PC-3 (cell line): ENCODE results near the gene KDM5B. TPM values are rescaled to one million over a fixed set of nuclear protein-coding genes. Genes with fewer than 3 reads are reported as not detected.

Source experiments
- ATAC-seq: fragments of 200-7000 bp; cut with Tn5 transposase; 2 replicates; pipeline ENCODE4 v1.9.1; 2020; ENCODE audit warnings: mild to moderate bottlenecking, moderate library complexity
- BruUV-seq: library from RNA; stranded (reverse); fragments of 400-500 nt; replicated peaks from 2 replicates; lab custom pipeline; 2021; lab: Mats Ljungman, UMichigan
- CTCF ChIA-PET: fragments of 300-600 bp; sonication (Branson Sonifier 250); formaldehyde crosslinking; loops from one replicate; lab custom pipeline; 2022; ENCODE audit warnings: antibody characterized with exemption; lab: Charles Lee
- POLR2A ChIA-PET: fragments of 300-600 bp; sonication (Branson Sonifier 250); formaldehyde crosslinking; loops from one replicate; lab custom pipeline; 2022; ENCODE audit warnings: antibody characterized with exemption; ENCODE audit not compliant: unreplicated experiment; lab: Charles Lee
- DNase-seq: peaks from one replicate; pipeline ENCODE4 v3.0.0-alpha.2; 2015
- H2AFZ ChIP-seq: fragments of 300-600 bp; sonication (generic); 2 replicates; pipeline ENCODE4 v1.6.0; 2016; ENCODE audit warnings: antibody characterized with exemption, low read length
- H3F3A ChIP-seq: fragments of 300-600 bp; sonication (generic); one replicate; pipeline ENCODE4 v1.6.0; 2017; ENCODE audit warnings: antibody characterized with exemption, low read length, control low read depth, mild to moderate bottlenecking; ENCODE audit not compliant: unreplicated experiment
- H3K27ac ChIP-seq: fragments of 300-600 bp; sonication (generic); 2 replicates; pipeline ENCODE4 v1.5.1; 2016; ENCODE audit warnings: mild to moderate bottlenecking, low read length
- H3K27me3 ChIP-seq: fragments of 300-600 bp; sonication (generic); 2 replicates; pipeline ENCODE4 v1.6.1; 2016; ENCODE audit warnings: low read length, mixed read lengths
- H3K36me3 ChIP-seq: fragments of 300-600 bp; sonication (generic); 2 replicates; pipeline ENCODE4 v1.6.1; 2016; ENCODE audit warnings: low read depth, mixed run types, low read length, mixed read lengths
- H3K4me1 ChIP-seq: fragments of 300-600 bp; sonication (generic); 2 replicates; pipeline ENCODE4 v1.5.1; 2016; ENCODE audit warnings: low read length; ENCODE audit not compliant: insufficient read depth
- H3K4me2 ChIP-seq: fragments of 300-600 bp; sonication (generic); 2 replicates; pipeline ENCODE4 v1.6.0; 2016; ENCODE audit warnings: low read length
- H3K4me3 ChIP-seq: fragments of 300-600 bp; sonication (generic); 2 replicates; pipeline ENCODE4 v1.5.1; 2016; ENCODE audit warnings: mild to moderate bottlenecking, low read length, mixed read lengths
- H3K79me2 ChIP-seq: fragments of 300-600 bp; sonication (generic); 2 replicates; pipeline ENCODE4 v1.6.1; 2017; ENCODE audit warnings: low read length, mixed read lengths
- H3K9ac ChIP-seq: fragments of 300-600 bp; sonication (generic); 2 replicates; pipeline ENCODE4 v1.6.0; 2016; ENCODE audit warnings: mild to moderate bottlenecking, low read length
- H3K9me2 ChIP-seq: fragments of 300-600 bp; sonication (generic); replicated peaks from 2 replicates; pipeline ENCODE4 v1.6.1; 2016; ENCODE audit warnings: mixed run types, low read length, mixed read lengths
- H3K9me3 ChIP-seq: fragments of 300-600 bp; sonication (generic); 2 replicates; pipeline ENCODE4 v1.6.1; 2016; ENCODE audit warnings: low read length, mixed read lengths
- H4K20me1 ChIP-seq: fragments of 300-600 bp; sonication (generic); 2 replicates; pipeline ENCODE4 v1.6.1; 2016; ENCODE audit warnings: low read length, mixed read lengths
- CTCF ChIP-seq: fragments of 300-600 bp; sonication (generic); conservative IDR thresholded peaks from 2 replicates; pipeline ENCODE4 v1.5.1; 2017; ENCODE audit warnings: antibody characterized with exemption, low read depth, mild to moderate bottlenecking, low read length
- EZH2 ChIP-seq: fragments of 300-600 bp; sonication (generic); IDR thresholded peaks from one replicate; pipeline ENCODE4 v1.6.1; 2017; ENCODE audit warnings: antibody characterized with exemption, mild to moderate bottlenecking, low read length; ENCODE audit not compliant: unreplicated experiment
- EZH2phosphoT487 ChIP-seq: fragments of 300-600 bp; sonication (generic); IDR thresholded peaks from 2 replicates; pipeline ENCODE4 v1.6.1; 2018; ENCODE audit warnings: mild to moderate bottlenecking, antibody characterized with exemption, low read length, borderline replicate concordance
- intact Hi-C: fragments of 100-400 bp; cut with micrococcal nuclease; formaldehyde crosslinking; loops from 2 replicates; pipeline ENCODE4 v1.9.0; 2023
- total RNA-seq: library from RNA; depleted of rRNA; stranded (reverse); fragments of >200 nt; gene quantifications from 2 replicates; pipeline ENCODE4 v1.2.3, GENCODE V29; 2014

The KDM5B gene
- total RNA-seq, 1 experiment from 2014 or later = 41.4 TPM

GRCh38 chr1:202709276-202710041 lies 98.8 kb downstream of the KDM5B start:
- no peaks in the 10 kb centered on the region for H4K20me1 ChIP-seq
- no peaks in the 10 kb centered on the region for H3K9me3 ChIP-seq
- peaks cover 37% of the 10 kb centered on the region for H3K27me3 ChIP-seq
- TF ChIP-seq EZH2 (no peak), CTCF (no peak), EZH2phosphoT487 (no peak)
- H3K4me3 ChIP-seq = no peak overlapping the region
- H2AFZ ChIP-seq = no peak overlapping the region
- BruUV-seq = no TSS peak
- H3K79me2 ChIP-seq = no peaks in the 10 kb centered on the region
- H3K36me3 ChIP-seq = no peaks in the 10 kb centered on the region
- ATAC-seq (no peak), DNase-seq (no peak)
- ChIA-PET CTCF (no interaction called here), POLR2A (no interaction called here)
- H3K9ac ChIP-seq = no peak overlapping the region
- no peaks in the 10 kb centered on the region for H3F3A ChIP-seq
- intact Hi-C loops = no loop called here
- H3K4me1 ChIP-seq = peaks cover 13% of the 10 kb centered on the region
- H3K9me2 ChIP-seq = no peaks in the 10 kb centered on the region
- no peak overlapping the region for H3K27ac ChIP-seq
- no peak overlapping the region for H3K4me2 ChIP-seq

GRCh38 chr1:202708456-202709275 lies 99.6 kb downstream of the KDM5B start:
- ATAC-seq = no peak

More at GRCh38 chr1:202708456-202709275, 99.6 kb downstream of the KDM5B start:
- Histone ChIP-seq H3K79me2 (no peaks in the 10 kb centered on the region), H3K4me3 (no peak overlapping the region), H3K9ac (no peak overlapping the region), H3K9me2 (no peaks in the 10 kb centered on the region), H3F3A (no peaks in the 10 kb centered on the region), H3K36me3 (no peaks in the 10 kb centered on the region), H4K20me1 (no peaks in the 10 kb centered on the region), H3K27me3 (peaks cover 45% of the 10 kb centered on the region), H3K9me3 (no peaks in the 10 kb centered on the region), H3K4me2 (no peak overlapping the region), H2AFZ (no peak overlapping the region), H3K4me1 (peaks cover 13% of the 10 kb centered on the region), H3K27ac (no peak overlapping the region)
- no TSS peak for BruUV-seq
- ChIA-PET POLR2A (no interaction called here), CTCF (no interaction called here)
- DNase-seq = no peak
- intact Hi-C loops = no loop called here
- TF ChIP-seq EZH2 (no peak), CTCF (no peak), EZH2phosphoT487 (no peak)
